NCI-H345 treated with DMSO at 0.1 percent for 48 hours (cell line): ENCODE results near the gene IL3RA.
"Not testable (repeated sequence)": the region's sequence is repeated elsewhere in the genome, so short reads cannot be mapped to it uniquely, and the experiment has no call there.

Source experiments
- DNase-seq: peaks from one replicate; lab custom pipeline; 2025; ENCODE audit not compliant: unreplicated experiment; lab: John Stamatoyannopoulos, UW

The IL3RA gene

GRCh38 chrX:1327651-1328304 is 8.8 kb upstream of the IL3RA start:
- DNase-seq: no peak

- DNase-seq: no peak
These were observed 6.0 kb upstream of the IL3RA start for GRCh38 chrX:1330605-1331004.

GRCh38 chrX:1332433-1332832 is 4.2 kb upstream of the IL3RA start:
- DNase-seq: not testable (repeated sequence)

GRCh38 chrX:1334854-1335253 is 1.7 kb upstream of the IL3RA start:
- no peak for DNase-seq

- DNase-seq: no peak
These were observed 579 bp downstream of the IL3RA start for GRCh38 chrX:1336948-1337779.

- no peak for DNase-seq
These were observed 5.1 kb downstream of the IL3RA start for GRCh38 chrX:1341545-1342184.

- not testable (repeated sequence) for DNase-seq
These were observed 13.0 kb downstream of the IL3RA start for GRCh38 chrX:1349606-1350005.

- no peak for DNase-seq
These were observed 15.6 kb downstream of the IL3RA start for GRCh38 chrX:1351981-1352714.

GRCh38 chrX:1354036-1355019 is 17.7 kb downstream of the IL3RA start:
- DNase-seq: no peak

GRCh38 chrX:1355131-1356046 is 18.8 kb downstream of the IL3RA start:
- no peak for DNase-seq

- DNase-seq: no peak
These were observed 21.4 kb downstream of the IL3RA start for GRCh38 chrX:1357993-1358392.

GRCh38 chrX:1358793-1359476 is 22.4 kb downstream of the IL3RA start:
- DNase-seq: no peak

- DNase-seq: no peak
These were observed 22.9 kb downstream of the IL3RA start for GRCh38 chrX:1359477-1359873.

- no peak for DNase-seq
These were observed 23.6 kb downstream of the IL3RA start for GRCh38 chrX:1360171-1360570.

- DNase-seq: no peak
These were observed 24.7 kb downstream of the IL3RA start for GRCh38 chrX:1361275-1361674.

GRCh38 chrX:1361910-1362309 is 25.3 kb downstream of the IL3RA start:
- no peak for DNase-seq

- DNase-seq: not testable (repeated sequence)
These were observed 29.8 kb downstream of the IL3RA start for GRCh38 chrX:1366363-1366762.

GRCh38 chrX:1368385-1368698 is 31.8 kb downstream of the IL3RA start:
- no peak for DNase-seq

- DNase-seq: no peak
These were observed 41.7 kb downstream of the IL3RA start for GRCh38 chrX:1378306-1378759.
